Osteoblast (primary cell): ENCODE measurements around the gene CD164. TPM values are rescaled to one million over a fixed set of nuclear protein-coding genes. Genes with fewer than 3 reads are reported as not detected.

Experiments
- DNase-seq: peaks from one replicate; pipeline ENCODE4 v3.0.0; 2011; ENCODE audit warnings: low spot score, mixed read lengths; ENCODE audit not compliant: insufficient read length; ENCODE audit errors: missing footprints
- H2AFZ ChIP-seq: 2 replicates; pipeline ENCODE4 v1.6.0; 2011; ENCODE audit warnings: mild to moderate bottlenecking, low read length
- H3K27ac ChIP-seq: 2 replicates; pipeline ENCODE4 v1.5.1; 2011; ENCODE audit warnings: mild to moderate bottlenecking, low read depth, low read length, moderate library complexity
- H3K27me3 ChIP-seq: 2 replicates; pipeline ENCODE4 v1.6.0; 2012; ENCODE audit warnings: mild to moderate bottlenecking, control low read depth, inconsistent platforms, low read length, moderate library complexity; ENCODE audit not compliant: insufficient read depth
- H3K36me3 ChIP-seq: 2 replicates; pipeline ENCODE4 v1.5.1; 2011; ENCODE audit warnings: mild to moderate bottlenecking, low read length, control low read depth, moderate library complexity; ENCODE audit not compliant: insufficient read depth
- H3K4me1 ChIP-seq: 2 replicates; pipeline ENCODE4 v1.5.1; 2011; ENCODE audit warnings: mild to moderate bottlenecking, low read length, control low read depth, moderate library complexity; ENCODE audit not compliant: insufficient read depth
- H3K4me2 ChIP-seq: 2 replicates; pipeline ENCODE4 v1.6.0; 2011; ENCODE audit warnings: mild to moderate bottlenecking, low read length; ENCODE audit not compliant: insufficient read depth
- H3K4me3 ChIP-seq: fragments of 200-600 bp; sonication (generic); 3 replicates; pipeline ENCODE4 v1.5.1; 2012; ENCODE audit warnings: mild to moderate bottlenecking, low read length, inconsistent platforms; ENCODE audit not compliant: insufficient read depth
- H3K79me2 ChIP-seq: 2 replicates; pipeline ENCODE4 v1.6.0; 2012; ENCODE audit warnings: mild to moderate bottlenecking, low read length, control low read depth, inconsistent platforms; ENCODE audit not compliant: insufficient read depth
- H3K9me3 ChIP-seq: 2 replicates; pipeline ENCODE4 v1.5.1; 2011; ENCODE audit warnings: low read depth, low read length, control low read depth
- H4K20me1 ChIP-seq: 2 replicates; pipeline ENCODE4 v1.6.0; 2012; ENCODE audit warnings: mild to moderate bottlenecking, low read length, control low read depth; ENCODE audit not compliant: insufficient read depth
- total RNA-seq: library from RNA; depleted of rRNA; stranded (reverse); fragments of >200 nt; gene quantifications from 2 replicates; pipeline ENCODE4 v1.2.3, GENCODE V29; 2012
- TF ChIP-seq, protein P1 (sequence below): IDR thresholded peaks from 2 replicates; pipeline ENCODE4 v1.5.1; 2011; ENCODE audit warnings: mild to moderate bottlenecking, low read depth, low read length, moderate library complexity; ENCODE audit errors: extremely low read depth

Gene CD164
- total RNA-seq, 1 donor, result 211 TPM

- no peaks in the 10 kb centered on the region for H3K27me3 ChIP-seq
- H3K4me3 ChIP-seq, result no peak overlapping the region
- no peaks in the 10 kb centered on the region for H4K20me1 ChIP-seq
- H3K4me2 ChIP-seq, result no peak overlapping the region
- no peaks in the 10 kb centered on the region for H3K9me3 ChIP-seq
- no peak overlapping the region for H2AFZ ChIP-seq
- TF ChIP-seq, protein P1, sequence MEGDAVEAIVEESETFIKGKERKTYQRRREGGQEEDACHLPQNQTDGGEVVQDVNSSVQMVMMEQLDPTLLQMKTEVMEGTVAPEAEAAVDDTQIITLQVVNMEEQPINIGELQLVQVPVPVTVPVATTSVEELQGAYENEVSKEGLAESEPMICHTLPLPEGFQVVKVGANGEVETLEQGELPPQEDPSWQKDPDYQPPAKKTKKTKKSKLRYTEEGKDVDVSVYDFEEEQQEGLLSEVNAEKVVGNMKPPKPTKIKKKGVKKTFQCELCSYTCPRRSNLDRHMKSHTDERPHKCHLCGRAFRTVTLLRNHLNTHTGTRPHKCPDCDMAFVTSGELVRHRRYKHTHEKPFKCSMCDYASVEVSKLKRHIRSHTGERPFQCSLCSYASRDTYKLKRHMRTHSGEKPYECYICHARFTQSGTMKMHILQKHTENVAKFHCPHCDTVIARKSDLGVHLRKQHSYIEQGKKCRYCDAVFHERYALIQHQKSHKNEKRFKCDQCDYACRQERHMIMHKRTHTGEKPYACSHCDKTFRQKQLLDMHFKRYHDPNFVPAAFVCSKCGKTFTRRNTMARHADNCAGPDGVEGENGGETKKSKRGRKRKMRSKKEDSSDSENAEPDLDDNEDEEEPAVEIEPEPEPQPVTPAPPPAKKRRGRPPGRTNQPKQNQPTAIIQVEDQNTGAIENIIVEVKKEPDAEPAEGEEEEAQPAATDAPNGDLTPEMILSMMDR, result no peak
- peak; percentile 86 for DNase-seq
- no peaks in the 10 kb centered on the region for H3K79me2 ChIP-seq
- peaks cover 5% of the 10 kb centered on the region for H3K36me3 ChIP-seq
- no peak overlapping the region for H3K27ac ChIP-seq
- H3K4me1 ChIP-seq, result peaks cover 6% of the 10 kb centered on the region
Observed at GRCh38 chr6:109349419-109349987, 32.8 kb downstream of the CD164 start.

DNA sequence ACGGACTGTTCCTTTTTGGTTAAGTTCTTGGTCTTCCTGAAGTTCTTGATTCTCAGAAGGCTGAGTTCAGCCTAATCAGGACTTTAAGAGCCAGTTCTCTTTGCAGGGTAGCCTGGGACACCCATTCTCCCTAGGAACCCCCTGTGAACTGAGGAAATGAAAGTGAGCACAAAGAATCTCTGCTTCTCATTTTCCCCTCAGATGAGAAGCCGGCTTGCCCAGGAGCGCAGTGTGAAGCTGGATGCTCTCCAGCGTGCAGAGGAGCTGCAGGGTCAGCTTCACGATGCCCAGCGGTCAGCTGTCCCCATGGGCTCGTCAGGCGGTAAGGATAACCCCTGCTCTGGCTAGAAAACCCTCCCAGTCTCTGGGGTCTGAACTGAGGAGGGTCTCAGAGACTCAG, 34.0 kb downstream of the CD164 start:
- Histone ChIP-seq H4K20me1 (no peaks in the 10 kb centered on the region), H3K9me3 (no peaks in the 10 kb centered on the region), H3K27ac (no peak overlapping the region), H3K4me1 (peaks cover 6% of the 10 kb centered on the region), H3K36me3 (no peaks in the 10 kb centered on the region), H2AFZ (no peak overlapping the region), H3K79me2 (no peaks in the 10 kb centered on the region), H3K4me3 (no peak overlapping the region), H3K4me2 (no peak overlapping the region), H3K27me3 (no peaks in the 10 kb centered on the region)
- TF ChIP-seq, protein P1, result no peak
- no peak for DNase-seq

DNA sequence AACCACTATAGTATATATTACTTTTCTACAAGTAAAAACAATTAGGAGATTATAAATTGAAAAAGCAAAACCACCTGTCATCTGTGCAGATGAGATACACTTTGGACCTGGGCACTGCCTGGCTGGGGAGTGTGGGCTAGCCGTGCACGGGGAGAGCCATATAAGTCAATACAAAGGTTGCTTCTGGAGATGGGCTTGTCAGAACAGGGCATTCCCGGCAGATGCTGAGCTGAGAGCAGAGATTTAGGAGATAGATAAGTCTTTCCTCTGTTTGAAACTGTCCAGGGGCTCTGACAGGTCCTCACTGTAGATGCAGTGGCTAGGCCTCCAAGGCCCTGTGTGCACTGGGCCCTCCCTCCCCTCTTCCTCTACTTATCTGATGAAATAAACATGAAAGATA, 34.5 kb downstream of the CD164 start:
- H3K4me1 ChIP-seq, result peaks cover 6% of the 10 kb centered on the region
- no peaks in the 10 kb centered on the region for H3K36me3 ChIP-seq
- no peak overlapping the region for H3K4me3 ChIP-seq
- H3K27ac ChIP-seq, result no peak overlapping the region
- no peak overlapping the region for H3K4me2 ChIP-seq
- H3K27me3 ChIP-seq, result no peaks in the 10 kb centered on the region
- no peaks in the 10 kb centered on the region for H3K9me3 ChIP-seq
- TF ChIP-seq, protein P1, result no peak
- H2AFZ ChIP-seq, result no peak overlapping the region
- DNase-seq, result no peak
- no peaks in the 10 kb centered on the region for H3K79me2 ChIP-seq
- H4K20me1 ChIP-seq, result no peaks in the 10 kb centered on the region

DNA sequence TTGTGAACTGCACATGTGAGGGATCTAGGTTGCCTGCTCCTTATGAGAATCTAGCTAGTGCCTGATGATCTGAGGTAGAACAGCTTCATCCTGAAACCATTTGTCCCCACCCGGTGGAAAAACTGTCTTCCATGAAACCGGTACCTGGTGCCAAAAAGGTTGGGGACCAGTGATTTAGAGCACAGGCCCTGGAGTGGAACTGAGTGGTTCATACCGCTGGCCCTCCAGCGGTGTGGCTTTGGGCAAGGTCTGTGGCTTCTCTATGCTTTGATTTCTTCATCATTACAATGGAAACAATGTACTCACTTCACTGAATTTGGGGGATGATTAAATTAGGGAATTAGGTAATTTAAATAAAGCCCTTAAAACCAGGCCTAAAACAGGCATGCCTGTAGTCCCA, 36.3 kb downstream of the CD164 start:
- no peaks in the 10 kb centered on the region for H3K27me3 ChIP-seq
- TF ChIP-seq, protein P1, result no peak
- H3K4me1 ChIP-seq, result peaks cover 6% of the 10 kb centered on the region
- no peaks in the 10 kb centered on the region for H3K79me2 ChIP-seq
- H3K36me3 ChIP-seq, result no peaks in the 10 kb centered on the region
- no peak overlapping the region for H2AFZ ChIP-seq
- no peak overlapping the region for H3K4me2 ChIP-seq
- no peak overlapping the region for H3K27ac ChIP-seq
- no peaks in the 10 kb centered on the region for H3K9me3 ChIP-seq
- no peak overlapping the region for H3K4me3 ChIP-seq
- DNase-seq, result no peak
- H4K20me1 ChIP-seq, result no peaks in the 10 kb centered on the region
